Activated CD4-positive, alpha-beta memory T cell treated with anti-CD3 and anti-CD28 coated beads for 36 hours (primary cell): ENCODE data around the gene TMIGD2. TPM values are rescaled to one million over a fixed set of nuclear protein-coding genes. Genes with fewer than 3 reads are reported as not detected.
"Not testable (repeated sequence)": the region's sequence is repeated elsewhere in the genome, so short reads cannot be mapped to it uniquely, and the experiment has no call there.

Source experiments
- CTCF ChIA-PET: fragments of 350-600 bp; sonication (Branson Sonifier 250); formaldehyde crosslinking; loops from one replicate; lab custom pipeline; 2021; ENCODE audit warnings: antibody characterized with exemption, inconsistent platforms; lab: Charles Lee
- POLR2A ChIA-PET: fragments of 350-600 bp; sonication (Branson Sonifier 250); formaldehyde crosslinking; loops from one replicate; lab custom pipeline; 2021; ENCODE audit warnings: antibody characterized with exemption; lab: Charles Lee
- DNase-seq: peaks from one replicate; pipeline ENCODE4 v3.0.0-alpha.2; 2020
- H3K27ac Mint-ChIP-seq: one replicate; pipeline ENCODE4 v1.8.0; 2021; ENCODE audit warnings: mixed read lengths
- H3K27me3 Mint-ChIP-seq: one replicate; pipeline ENCODE4 v1.8.0; 2021; ENCODE audit warnings: mixed read lengths
- H3K36me3 Mint-ChIP-seq: one replicate; pipeline ENCODE4 v1.8.0; 2021; ENCODE audit warnings: mixed read lengths
- H3K4me1 Mint-ChIP-seq: one replicate; pipeline ENCODE4 v1.8.0; 2021; ENCODE audit warnings: low read depth, mixed read lengths
- H3K4me3 Mint-ChIP-seq: one replicate; pipeline ENCODE4 v1.8.0; 2021; ENCODE audit warnings: mild to moderate bottlenecking, mixed read lengths
- H3K9me3 Mint-ChIP-seq: one replicate; pipeline ENCODE4 v1.8.0; 2021; ENCODE audit warnings: mixed read lengths
- intact Hi-C: fragments of 100-400 bp; cut with micrococcal nuclease; formaldehyde crosslinking; loops from one replicate; pipeline ENCODE4 v1.15.1; 2023
- total RNA-seq, 2 experiments: library from RNA; stranded (reverse); gene quantifications; one replicate each; pipeline ENCODE4 v1.2.3, GENCODE V29; 2021

TMIGD2 gene
- total RNA-seq, 2 experiments from 2014 or later = 2.4 to 2.6 TPM

GRCh38 chr19:4291184-4291732 lies 10.9 kb downstream of the TMIGD2 start:
- no peaks in the 10 kb centered on the region for H3K4me1 Mint-ChIP-seq
- no peaks in the 10 kb centered on the region for H3K27me3 Mint-ChIP-seq
- CTCF ChIA-PET = no interaction called here
- no peaks in the 10 kb centered on the region for H3K36me3 Mint-ChIP-seq
- H3K4me3 Mint-ChIP-seq = no peak overlapping the region
- POLR2A ChIA-PET = no interaction called here
- no peak for DNase-seq
- intact Hi-C loops = no loop called here
- no peaks in the 10 kb centered on the region for H3K9me3 Mint-ChIP-seq
- no peak overlapping the region for H3K27ac Mint-ChIP-seq

DNA sequence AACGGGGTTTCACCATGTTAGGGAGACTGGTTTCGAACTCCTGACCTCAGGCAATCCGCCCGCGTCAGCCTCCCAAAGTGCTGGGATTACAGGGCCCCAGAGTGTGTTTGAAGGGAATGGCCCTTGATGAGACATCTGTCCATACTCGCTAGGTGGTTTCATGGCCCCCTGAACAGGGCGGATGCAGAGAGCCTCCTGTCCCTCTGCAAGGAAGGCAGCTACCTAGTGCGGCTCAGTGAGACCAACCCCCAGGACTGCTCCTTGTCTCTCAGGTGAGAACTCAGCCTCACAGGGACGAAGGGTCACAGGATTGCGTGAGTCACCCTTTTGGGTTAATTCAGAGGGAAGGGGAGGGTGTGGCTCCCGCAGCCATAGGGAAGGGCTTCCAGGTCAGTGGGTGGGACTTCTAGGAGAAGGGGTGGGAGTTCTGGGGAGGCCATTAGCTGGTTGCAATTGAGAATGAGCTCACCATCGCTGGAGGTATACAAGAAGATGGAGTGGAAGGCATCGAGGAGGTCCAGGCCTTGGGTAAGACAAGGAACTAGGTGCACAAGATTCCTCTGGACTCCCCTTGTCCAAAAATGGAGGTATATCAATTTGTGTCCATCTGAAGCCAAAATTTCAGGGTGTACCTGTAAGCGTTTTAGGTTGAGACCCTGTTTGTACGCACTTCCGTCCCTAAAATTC lies 14.0 kb downstream of the TMIGD2 start:
- no peak for DNase-seq
- H3K27me3 Mint-ChIP-seq = no peaks in the 10 kb centered on the region
- intact Hi-C loops = no loop called here
- H3K36me3 Mint-ChIP-seq = no peaks in the 10 kb centered on the region
- H3K27ac Mint-ChIP-seq = no peak overlapping the region
- no peak overlapping the region for H3K4me3 Mint-ChIP-seq
- H3K9me3 Mint-ChIP-seq = no peaks in the 10 kb centered on the region
- POLR2A ChIA-PET = interaction anchor here (0.6 kb wide), 1 partner anchor 36 kb away, joined by 3 read pairs; no protein-coding TSS in a partner anchor
- CTCF ChIA-PET = no interaction called here
- no peaks in the 10 kb centered on the region for H3K4me1 Mint-ChIP-seq

GRCh38 chr19:4286141-4286540 lies 16.0 kb downstream of the TMIGD2 start:
- intact Hi-C loops, H3K4me1 Mint-ChIP-seq, DNase-seq, CTCF ChIA-PET, POLR2A ChIA-PET, H3K9me3 Mint-ChIP-seq, H3K27me3 Mint-ChIP-seq, H3K36me3 Mint-ChIP-seq, H3K27ac Mint-ChIP-seq, H3K4me3 Mint-ChIP-seq: not testable (repeated sequence)

- Mint-ChIP-seq H3K27me3 (peaks cover 13% of the 10 kb centered on the region), H3K4me3 (no peak overlapping the region), H3K4me1 (no peaks in the 10 kb centered on the region), H3K9me3 (no peaks in the 10 kb centered on the region), H3K27ac (no peak overlapping the region), H3K36me3 (no peaks in the 10 kb centered on the region)
- intact Hi-C loops = no loop called here
- DNase-seq = no peak
- CTCF ChIA-PET = interaction anchor here (1.1 kb wide), 1 partner anchor 18 kb away, joined by 5 read pairs; no protein-coding TSS in a partner anchor
- POLR2A ChIA-PET = no interaction called here
Measured at GRCh38 chr19:4284974-4285373, 17.2 kb downstream of the TMIGD2 start.

- CTCF ChIA-PET = interaction anchor here (1.1 kb wide), 1 partner anchor 17 kb away, joined by 5 read pairs; no protein-coding TSS in a partner anchor
- DNase-seq = no peak
- H3K4me3 Mint-ChIP-seq = no peak overlapping the region
Measured at GRCh38 chr19:4284176-4284958, 17.8 kb downstream of the TMIGD2 start.

DNA sequence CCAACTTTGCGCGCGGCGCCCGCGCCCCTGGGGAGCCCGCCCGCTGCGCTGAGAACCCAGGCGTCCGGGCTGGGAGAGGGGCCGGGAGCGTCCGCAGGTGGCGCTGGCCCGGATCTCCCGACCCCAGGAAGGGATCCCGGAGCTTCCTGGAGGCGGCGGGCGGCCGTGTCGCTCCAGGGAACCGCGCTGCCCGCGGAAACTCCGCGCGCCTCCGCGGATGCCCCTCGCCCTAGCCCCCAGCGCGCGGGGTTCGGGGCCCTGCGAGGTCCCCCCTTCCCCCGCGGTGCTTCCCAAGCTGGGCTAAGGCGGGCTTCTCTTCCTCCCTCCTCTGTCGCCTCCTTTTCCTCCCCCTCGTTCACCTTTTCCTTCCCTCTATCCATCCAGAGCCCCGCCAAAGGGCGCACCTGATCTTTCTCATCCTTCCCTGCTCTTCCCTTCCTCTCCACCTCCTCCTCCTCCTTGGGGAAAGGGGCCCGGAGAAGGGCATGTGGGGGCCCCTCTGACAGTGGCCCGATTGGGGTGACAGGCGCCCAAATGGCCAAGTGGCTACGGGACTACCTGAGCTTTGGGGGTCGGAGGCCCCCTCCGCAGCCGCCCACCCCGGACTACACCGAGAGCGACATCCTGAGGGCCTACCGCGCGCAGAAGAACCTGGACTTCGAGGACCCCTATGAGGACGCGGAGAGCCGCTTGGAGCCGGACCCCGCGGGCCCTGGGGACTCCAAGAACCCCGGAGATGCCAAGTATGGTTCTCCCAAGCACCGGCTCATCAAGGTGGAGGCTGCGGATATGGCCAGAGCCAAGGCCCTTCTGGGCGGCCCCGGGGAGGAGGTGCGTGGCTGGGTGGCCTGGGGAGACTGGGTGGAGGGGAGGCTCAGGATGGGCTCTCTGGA lies 22.4 kb downstream of the TMIGD2 start:
- Mint-ChIP-seq H3K9me3 (no peaks in the 10 kb centered on the region), H3K36me3 (no peaks in the 10 kb centered on the region), H3K4me3 (no peak overlapping the region), H3K27ac (no peak overlapping the region), H3K27me3 (peaks cover 22% of the 10 kb centered on the region), H3K4me1 (peaks cover 6% of the 10 kb centered on the region)
- DNase-seq = no peak
- ChIA-PET CTCF (interaction anchor here (1.6 kb wide), 1 partner anchor 73 kb away, joined by 6 read pairs; no protein-coding TSS in a partner anchor), POLR2A (no interaction called here)
- intact Hi-C loops = no loop called here

More at GRCh38 chr19:4284176-4284958, 17.8 kb downstream of the TMIGD2 start:
- Mint-ChIP-seq H3K36me3 (no peaks in the 10 kb centered on the region), H3K27ac (no peak overlapping the region), H3K27me3 (peaks cover 17% of the 10 kb centered on the region), H3K4me1 (peaks cover 3% of the 10 kb centered on the region), H3K9me3 (no peaks in the 10 kb centered on the region)
- intact Hi-C loops = no loop called here
- POLR2A ChIA-PET = no interaction called here

GRCh38 chr19:4279267-4279529 lies 23.0 kb downstream of the TMIGD2 start:
- H3K36me3 Mint-ChIP-seq = no peaks in the 10 kb centered on the region
- H3K9me3 Mint-ChIP-seq = no peaks in the 10 kb centered on the region
- no peak overlapping the region for H3K27ac Mint-ChIP-seq
- POLR2A ChIA-PET = no interaction called here
- no peak for DNase-seq
- intact Hi-C loops = no loop called here
- no peak overlapping the region for H3K4me3 Mint-ChIP-seq
- CTCF ChIA-PET = interaction anchor here (1.6 kb wide), 1 partner anchor 73 kb away, joined by 6 read pairs; no protein-coding TSS in a partner anchor
- peaks cover 22% of the 10 kb centered on the region for H3K27me3 Mint-ChIP-seq
- peaks cover 6% of the 10 kb centered on the region for H3K4me1 Mint-ChIP-seq

DNA sequence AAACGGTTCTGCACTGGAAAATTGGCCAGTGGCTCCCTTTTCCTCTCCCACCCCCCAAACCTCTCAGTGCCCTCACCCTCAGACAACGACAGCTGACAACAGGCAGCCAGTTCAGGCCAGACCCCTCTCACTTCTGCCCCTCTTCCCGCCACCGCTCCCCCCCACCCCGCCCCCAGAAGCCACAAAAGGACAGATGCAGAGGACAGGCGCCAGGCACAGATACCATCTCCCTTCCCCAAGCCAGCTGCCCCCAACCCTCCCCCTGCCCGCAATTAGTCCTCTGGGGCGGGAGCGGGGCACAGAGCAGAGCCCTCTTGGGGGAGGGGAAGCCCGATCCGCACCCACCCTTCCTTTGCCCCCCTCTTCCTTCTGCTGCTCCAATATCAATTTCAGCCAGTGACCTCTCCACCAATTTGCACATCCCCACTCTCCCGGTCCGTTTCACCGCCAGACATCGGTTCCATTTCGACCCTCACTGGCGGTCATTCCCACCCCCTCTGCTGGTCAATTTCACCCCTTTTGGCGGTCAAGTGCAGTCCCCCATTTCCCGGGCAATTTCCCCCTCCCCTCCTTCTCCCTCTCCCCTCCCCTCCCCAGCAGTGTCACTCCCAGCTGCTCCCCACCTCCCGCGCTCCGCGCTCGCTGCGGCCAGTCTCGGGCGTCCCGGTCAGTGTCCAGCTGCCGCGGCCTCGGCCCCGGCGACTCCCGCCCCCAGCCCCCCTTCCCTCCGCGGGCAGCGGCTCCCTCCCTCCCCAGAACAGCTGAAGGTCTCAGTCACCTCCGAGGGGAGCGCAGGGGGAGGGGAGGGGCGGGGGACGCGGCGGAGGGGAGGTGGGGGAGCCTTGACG lies 23.5 kb downstream of the TMIGD2 start, which contains the start of gene SHD:
SHD (plus strand) TSS at position 848 of the 848 bp plus-strand sequence. CDS start 798 bp downstream, outside the sequence.
- Mint-ChIP-seq H3K36me3 (no peaks in the 10 kb centered on the region), H3K9me3 (no peaks in the 10 kb centered on the region), H3K27me3 (peaks cover 22% of the 10 kb centered on the region), H3K4me1 (peaks cover 6% of the 10 kb centered on the region), H3K4me3 (no peak within 1 kb of the TSS), H3K27ac (no peak within 1 kb of the TSS)
- ChIA-PET CTCF (interaction anchor here (0.9 to 1.6 kb wide), 2 partner anchors 11 to 74 kb away, joined by 4 to 6 read pairs; no protein-coding TSS in a partner anchor), POLR2A (no interaction called here)
- intact Hi-C loops = no loop called here
- no peak for DNase-seq

DNA sequence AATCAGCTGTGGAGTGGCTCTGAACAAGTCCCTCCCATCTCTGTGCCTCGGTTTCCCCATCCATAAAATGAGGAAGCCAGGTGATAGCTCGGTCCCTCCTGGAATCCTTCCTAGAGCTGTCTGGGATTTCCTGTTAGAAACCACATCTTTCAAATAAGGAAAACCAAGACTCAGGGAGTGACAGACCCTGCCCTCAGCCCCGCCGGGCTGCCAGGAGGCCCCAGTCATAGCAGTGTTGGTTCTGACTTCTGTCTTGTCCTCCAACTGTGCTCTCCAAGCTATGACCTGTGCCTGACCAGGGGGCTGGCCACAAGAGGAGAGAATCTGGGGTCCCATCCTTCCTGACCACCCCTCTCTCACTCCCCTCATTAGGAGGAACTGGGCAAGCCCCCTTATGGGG lies 24.2 kb downstream of the TMIGD2 start:
- ChIA-PET POLR2A (no interaction called here), CTCF (interaction anchor here (0.8 to 0.9 kb wide), 2 partner anchors 11 to 75 kb away, joined by 3 to 4 read pairs; no protein-coding TSS in a partner anchor)
- DNase-seq = no peak
- H3K27ac Mint-ChIP-seq = no peak overlapping the region
- intact Hi-C loops = no loop called here
- H3K4me1 Mint-ChIP-seq = peaks cover 6% of the 10 kb centered on the region
- H3K36me3 Mint-ChIP-seq = no peaks in the 10 kb centered on the region
- H3K27me3 Mint-ChIP-seq = peaks cover 22% of the 10 kb centered on the region
- H3K9me3 Mint-ChIP-seq = no peaks in the 10 kb centered on the region
- no peak overlapping the region for H3K4me3 Mint-ChIP-seq

DNA sequence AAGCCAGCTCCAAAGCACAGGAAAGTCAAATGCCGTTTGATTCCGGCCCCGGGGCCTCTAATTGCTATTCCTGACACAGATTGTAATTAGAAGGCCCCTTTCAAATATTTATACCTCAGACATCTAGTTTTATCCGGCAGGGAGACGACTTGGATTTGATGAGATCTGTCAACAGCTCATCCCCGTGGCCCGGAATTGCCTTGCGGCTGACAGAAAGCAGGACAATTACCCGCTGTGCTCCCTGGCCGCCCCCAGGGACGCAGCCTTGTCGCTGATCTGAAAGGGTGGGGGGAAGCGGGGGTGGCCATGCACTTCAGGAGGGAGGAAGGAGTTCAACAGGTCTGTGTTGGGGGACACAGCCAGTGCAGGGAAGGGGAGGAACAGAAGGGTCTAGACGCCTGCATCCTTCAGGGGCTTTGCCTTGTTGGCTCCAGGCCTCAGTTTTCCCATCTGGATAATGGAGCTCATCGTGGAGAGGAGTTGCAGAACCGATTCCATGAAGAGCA lies 24.9 kb downstream of the TMIGD2 start:
- H3K36me3 Mint-ChIP-seq = no peaks in the 10 kb centered on the region
- CTCF ChIA-PET = interaction anchor here (0.8 to 0.9 kb wide), 2 partner anchors 10 to 75 kb away, joined by 3 to 4 read pairs; no protein-coding TSS in a partner anchor
- peaks cover 6% of the 10 kb centered on the region for H3K4me1 Mint-ChIP-seq
- peaks cover 20% of the 10 kb centered on the region for H3K27me3 Mint-ChIP-seq
- no peaks in the 10 kb centered on the region for H3K9me3 Mint-ChIP-seq
- DNase-seq = no peak
- no peak overlapping the region for H3K27ac Mint-ChIP-seq
- intact Hi-C loops = no loop called here
- H3K4me3 Mint-ChIP-seq = no peak overlapping the region
- POLR2A ChIA-PET = no interaction called here

DNA sequence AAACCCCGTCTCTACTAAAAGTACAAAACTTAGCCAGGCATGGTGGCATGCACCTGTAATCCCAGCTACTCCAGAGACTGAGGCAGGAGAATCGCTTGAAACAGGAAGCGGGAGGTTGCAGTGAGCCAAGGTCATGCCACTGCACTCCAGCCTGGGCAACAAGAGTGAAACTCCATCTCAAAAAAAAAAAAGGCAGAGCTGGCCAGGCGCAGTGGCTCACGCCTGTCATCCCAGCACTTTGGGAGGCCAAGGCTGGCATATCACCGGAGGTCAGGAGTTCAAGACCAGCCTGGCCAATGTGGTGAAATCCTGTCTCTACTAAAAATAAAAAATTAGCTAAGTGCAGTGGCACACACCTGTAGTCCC lies 27.9 kb downstream of the TMIGD2 start:
- H3K4me3 Mint-ChIP-seq, H3K9me3 Mint-ChIP-seq, intact Hi-C loops, DNase-seq, H3K36me3 Mint-ChIP-seq, POLR2A ChIA-PET, H3K27ac Mint-ChIP-seq, H3K4me1 Mint-ChIP-seq, H3K27me3 Mint-ChIP-seq: not testable (repeated sequence)
- CTCF ChIA-PET = interaction anchor here (3.7 kb wide), 1 partner anchor 78 kb away, joined by 19 read pairs; no protein-coding TSS in a partner anchor
